Activated effector memory CD4-positive, alpha-beta T cell treated with Interleukin-2 at 50 U/mL for 16 hours (primary cell): ENCODE results near the gene PLCL1.
"Not testable (repeated sequence)": the region's sequence is repeated elsewhere in the genome, so short reads cannot be mapped to it uniquely, and the experiment has no call there.

Source experiments
- DNase-seq: peaks from one replicate; pipeline ENCODE4 v3.0.0-alpha.2; 2020

PLCL1 gene

DNA sequence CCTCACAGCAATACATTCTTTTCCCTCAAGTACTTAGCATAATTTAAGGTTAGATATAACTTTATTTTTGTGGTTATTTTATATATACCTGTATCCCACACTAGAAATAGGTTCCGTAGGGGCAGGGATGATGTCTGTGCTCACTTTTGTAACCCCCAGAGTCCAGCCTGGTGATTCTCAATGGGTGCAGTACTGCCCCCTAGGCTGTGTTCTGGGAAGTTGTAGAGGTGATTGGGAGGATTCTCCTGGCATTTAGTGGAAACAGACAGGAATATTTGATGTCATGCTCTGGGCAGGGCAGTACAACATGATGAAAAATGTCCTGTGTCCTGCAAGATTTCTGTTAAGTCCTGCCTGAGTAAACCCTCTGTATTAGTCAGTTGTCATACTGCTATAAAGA is 333.3 kb downstream of the PLCL1 start:
- no peak for DNase-seq

DNA sequence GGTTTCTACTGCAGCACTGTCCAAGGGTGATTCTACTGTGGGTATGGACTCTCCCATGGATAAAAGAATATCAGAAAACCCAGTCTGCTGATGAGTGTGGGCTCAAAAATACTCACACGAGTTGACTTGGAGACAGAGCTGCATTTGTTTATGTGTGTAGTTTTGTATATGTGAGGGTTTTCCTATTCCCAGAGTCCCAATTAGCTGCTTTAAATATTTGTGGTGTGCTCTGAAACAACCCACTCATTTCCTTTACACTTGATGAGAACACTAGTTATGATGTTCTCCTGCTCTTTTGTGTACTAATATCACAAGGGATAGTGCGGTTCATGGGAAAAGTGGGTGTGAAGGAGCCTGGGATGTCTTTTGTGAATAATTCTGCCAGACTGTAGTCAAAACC is 337.3 kb downstream of the PLCL1 start:
- no peak for DNase-seq

DNA sequence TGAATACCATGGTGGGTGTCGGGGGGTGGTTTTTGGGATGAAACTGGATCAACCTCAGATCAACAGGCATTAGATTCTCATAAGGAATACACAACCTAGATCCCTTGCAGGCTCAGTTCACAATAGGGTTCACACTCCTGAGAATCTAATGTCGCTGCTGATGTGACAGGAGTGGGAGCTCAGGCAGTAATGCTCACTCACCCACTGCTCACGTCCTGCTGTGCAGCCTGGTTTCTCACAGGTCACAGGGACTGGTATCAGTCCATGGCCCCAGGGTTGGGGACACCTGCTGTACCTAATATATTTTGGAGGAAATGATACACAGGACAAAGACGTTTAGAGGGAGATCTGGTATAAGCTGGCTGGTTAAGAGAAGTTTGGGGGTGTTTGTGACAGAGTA is 338.8 kb downstream of the PLCL1 start:
- no peak for DNase-seq

DNA sequence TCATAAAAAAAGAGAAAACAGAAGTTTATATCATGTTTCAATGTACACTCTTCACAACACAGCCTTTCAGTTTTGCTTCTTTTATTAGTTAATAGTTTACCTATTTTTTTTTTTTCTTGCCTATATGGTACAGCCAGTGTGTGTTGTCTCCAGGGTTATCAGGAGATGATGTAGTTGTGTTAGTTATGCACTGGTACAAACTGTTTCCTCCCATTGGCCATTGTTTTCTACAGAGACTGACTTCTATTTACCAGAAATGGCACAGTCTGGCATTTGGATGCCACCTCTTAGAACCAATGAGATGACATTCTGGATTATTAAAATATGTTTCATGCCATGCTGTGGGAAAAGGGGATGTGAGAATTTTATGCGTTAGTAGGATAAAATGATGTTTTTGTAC is 339.4 kb downstream of the PLCL1 start:
- DNase-seq = no peak

DNA sequence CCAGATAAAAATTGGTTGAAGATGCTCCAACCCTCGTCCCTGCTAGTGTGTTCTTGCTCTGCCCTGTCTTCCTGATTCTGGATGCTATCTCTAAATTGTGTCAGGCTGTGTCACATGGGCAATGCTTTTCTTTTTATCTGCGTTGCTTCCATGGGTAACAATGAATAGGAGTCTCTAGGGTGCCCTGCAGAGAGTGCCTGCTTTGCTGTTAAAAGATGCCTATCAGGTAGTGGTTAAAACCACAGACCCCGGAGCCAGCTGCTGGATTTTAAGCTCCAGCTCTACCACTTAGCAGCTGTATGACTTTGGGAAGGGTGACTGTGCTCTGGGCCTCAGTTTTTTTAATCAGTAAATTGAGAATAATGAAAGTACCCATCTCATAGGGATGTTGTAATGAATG is 340.3 kb downstream of the PLCL1 start:
- DNase-seq = no peak

DNA sequence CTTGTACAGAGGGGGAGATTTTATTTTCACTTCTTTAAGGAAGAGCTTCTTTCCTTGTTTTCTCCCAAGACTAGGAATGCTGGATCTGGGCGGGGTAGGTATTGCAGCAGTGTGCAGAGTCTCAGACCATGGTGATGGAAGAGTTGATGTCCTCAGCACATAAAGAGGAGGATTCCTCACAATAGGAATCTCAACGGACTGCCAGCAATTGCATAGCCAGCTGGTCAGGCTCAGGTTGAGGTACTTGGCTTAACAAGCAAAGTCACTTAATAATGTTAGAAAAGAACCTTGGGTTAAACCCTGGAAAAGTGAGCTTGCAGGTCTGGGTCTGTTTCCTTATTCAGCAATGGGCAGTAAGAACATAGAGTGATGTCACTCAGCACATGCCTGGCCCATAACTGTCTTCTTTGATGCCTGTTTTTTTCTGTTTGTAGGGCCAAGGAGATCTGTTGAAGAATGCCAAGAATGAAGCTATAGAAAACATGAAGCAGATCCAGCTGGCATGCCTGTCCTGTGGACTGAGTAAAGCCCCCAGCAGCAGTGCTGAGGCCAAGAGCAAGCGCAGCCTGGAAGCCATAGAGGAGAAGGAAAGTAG is 342.1 kb downstream of the PLCL1 start:
- no peak for DNase-seq

DNA sequence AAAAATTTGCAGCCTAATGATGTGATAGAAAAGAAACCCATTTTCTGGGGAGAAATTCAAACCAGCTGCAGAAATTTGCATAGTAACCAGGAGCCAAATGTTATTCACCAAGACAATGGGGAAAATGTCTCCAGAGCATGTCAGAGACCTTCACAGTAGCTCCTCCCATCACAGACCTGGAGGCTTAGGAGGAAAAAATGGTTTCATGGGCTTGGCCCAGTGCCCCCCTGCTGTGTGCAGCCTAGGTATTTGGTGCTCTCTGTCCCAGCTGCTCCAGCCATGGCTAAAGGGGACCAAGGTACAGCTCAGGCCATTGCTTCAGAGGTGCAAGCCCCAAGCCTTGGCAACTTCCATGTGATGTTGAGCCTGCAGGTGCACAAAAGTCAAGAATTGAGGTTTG is 352.9 kb downstream of the PLCL1 start:
- no peak for DNase-seq

DNA sequence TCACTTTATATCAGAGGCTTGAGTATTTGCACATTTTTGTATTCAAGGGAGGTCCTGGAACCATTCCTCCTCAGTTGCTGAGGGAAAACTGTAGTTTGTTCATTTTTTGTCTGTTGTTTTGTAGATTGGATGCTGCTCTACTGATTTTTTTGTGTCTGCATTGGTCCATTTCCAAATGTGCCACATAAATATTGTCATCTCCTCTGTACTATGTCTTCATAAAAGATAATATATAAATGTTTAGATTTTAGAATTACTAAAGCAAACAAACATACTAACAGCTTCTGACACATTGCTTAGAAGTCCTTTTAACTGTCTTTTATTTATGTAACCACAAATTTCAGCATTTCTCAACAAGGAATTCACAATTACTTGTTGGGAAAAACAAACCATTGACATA is 356.8 kb downstream of the PLCL1 start:
- DNase-seq = no peak

DNA sequence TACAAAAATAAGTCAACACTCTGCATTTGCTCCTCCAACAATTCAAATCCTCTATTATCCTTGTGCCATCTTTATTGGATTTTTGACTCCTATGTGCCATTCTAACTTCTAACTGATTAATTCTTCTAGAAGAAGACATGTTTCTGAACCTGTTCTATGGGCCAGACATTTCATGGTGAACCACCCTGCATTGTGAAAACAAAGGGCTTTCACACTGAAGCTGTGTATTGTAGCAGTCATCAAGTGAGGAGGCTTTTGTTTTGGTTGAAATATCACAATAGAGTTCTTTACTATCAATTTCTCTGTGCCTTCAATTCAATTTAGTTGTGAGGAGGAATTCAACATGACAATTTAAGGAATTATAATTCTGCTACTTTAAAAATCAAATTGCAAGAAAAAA is 357.9 kb downstream of the PLCL1 start:
- DNase-seq = no peak

DNA sequence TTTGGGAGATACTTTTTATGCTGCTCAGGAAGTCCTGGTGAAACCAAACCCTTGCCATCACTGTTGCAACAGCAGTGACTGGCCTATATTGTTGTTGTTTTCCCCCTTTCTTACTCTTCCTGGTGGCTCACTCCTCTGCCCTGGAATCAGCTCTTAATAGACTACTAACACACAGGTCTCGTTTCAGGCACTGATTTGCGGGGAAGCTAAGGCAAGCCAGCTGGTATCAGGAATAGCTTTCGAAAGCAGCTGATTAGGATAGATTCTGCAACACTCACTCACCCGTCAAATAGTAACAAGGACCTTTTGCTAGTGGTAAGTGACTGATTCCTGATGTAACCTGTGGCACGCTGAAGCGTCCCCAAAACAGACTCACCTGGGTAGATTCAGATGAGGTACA is 360.4 kb downstream of the PLCL1 start:
- no peak for DNase-seq

DNA sequence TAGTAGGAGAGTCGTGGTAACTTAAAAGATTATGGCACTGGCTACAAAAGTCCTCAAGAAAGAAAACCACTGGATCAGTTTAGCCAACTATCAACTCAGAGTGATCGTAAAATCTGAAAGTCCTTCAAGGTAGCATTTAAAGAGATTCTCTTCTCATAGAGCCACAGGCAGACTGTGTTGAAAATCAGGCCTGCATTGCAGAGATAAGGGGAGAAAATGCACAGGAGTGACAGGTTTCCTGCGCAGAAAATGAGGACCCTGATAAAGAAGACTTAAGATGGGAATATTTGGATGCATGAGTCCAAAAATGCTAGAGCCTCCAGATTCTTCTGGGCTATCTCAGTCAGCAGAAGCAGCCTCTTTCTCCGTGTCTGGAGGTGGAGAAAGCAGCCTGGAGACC is 360.9 kb downstream of the PLCL1 start:
- DNase-seq = no peak

DNA sequence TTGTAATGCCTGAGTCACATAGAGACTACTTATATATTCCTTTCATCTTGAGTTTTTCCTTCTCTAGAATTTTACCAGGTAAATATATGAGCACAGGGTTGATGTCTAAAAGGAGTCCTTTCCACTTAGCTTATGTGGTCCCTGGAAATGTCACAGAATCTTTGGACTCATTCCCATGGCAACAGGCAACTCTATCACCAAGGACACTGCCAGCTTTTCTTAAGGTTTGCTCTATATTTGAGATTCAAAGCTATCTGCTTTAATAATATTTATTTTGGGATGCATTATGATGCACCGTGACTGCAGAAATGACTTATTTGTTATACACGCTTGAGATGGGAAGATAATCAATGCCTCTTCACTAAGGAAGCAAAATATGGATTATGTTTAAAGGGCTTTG is 363.0 kb downstream of the PLCL1 start:
- no peak for DNase-seq

DNA sequence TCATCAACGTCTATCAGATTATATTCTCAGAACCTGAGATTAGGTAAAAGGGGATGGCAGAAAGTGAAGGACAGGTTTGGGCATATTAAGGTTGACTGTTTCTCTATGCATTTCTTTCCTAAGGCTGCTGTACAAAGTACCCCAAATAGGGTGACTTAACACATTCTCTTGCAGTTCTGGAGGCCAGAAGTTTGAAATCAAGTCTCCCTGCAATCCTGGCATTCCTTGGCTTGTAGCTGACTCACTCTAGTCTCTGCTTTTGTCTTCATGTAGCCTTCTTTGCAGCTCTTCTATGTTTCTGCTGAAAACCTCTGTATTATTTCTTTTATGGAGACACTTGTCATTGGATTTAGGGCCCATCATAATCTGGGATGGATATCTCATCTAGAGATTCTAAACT is 364.3 kb downstream of the PLCL1 start:
- DNase-seq = no peak

DNA sequence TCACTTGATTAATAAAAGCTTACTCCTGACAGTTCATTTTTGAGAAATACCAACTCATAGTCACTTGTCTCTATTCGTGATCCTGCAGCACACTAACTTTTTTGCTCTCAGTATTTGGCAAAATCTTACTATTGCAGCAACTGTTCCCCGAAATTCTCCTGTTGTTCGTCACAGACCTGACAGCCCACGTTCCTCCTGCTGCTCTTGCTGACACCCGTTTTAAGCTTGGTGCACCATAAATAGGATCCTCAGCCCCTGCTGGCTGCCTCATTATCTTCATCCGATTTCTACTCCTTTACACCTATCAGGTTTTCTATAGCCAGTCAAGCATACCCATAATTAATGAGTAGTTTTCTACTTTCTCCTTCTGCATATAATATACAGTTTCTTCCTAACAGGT is 368.8 kb downstream of the PLCL1 start:
- DNase-seq = no peak

DNA sequence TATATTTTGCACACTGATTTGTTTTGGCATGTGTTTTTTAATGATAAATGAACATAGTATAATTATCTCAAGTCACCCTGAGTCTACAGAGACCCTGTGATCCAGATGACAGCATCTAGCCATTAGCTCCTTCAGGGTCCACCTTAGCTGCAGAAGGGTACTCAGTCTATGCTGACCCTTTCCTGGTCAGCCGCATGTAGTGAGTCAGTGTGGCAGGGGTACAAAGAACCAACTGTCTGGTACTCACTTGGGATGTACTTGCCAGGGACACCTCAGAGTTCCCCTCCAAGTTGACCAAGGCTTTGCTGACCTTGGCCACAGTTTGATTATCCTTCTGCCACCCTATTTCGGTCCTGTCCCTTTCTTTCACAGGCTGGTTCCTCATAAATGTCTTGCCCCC is 369.5 kb downstream of the PLCL1 start:
- DNase-seq = no peak

DNA sequence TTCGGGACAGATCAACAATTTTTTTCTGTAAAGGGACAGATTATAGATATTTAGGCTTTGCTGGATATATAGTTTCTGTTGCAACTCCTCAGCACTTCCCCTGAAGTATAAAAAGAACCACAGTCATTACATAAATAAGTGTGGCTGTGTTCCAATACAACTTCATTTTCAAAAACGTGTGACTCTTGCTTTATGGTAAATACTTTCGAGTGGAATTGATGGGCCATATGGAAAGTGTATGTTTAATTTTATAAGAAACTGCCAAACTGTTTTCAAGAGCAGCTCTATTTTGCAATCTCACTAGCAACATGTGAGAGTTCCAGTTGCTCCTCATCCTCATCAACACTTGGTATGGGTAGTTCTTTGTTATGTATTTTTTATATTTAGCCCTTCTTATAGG is 370.9 kb downstream of the PLCL1 start:
- no peak for DNase-seq

DNA sequence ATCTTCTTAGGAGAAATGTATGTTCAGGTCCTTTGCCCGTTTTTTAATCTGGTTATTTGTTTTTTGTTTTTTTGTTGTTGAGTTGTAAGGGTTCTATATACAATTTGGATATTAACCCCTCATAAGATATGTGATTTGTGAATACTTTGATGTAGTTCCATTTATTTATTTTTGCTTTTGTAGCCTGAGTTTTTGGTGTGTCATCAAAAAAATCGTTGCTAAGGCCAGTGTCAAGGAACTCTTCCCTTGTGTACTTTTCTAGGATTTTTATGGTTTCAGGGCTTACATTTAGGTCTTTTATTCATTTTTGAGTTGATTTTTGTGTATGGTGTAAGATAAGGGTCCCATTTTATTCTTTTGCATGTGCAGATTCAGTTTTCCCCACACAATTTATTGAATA is 372.6 kb downstream of the PLCL1 start:
- no peak for DNase-seq

DNA sequence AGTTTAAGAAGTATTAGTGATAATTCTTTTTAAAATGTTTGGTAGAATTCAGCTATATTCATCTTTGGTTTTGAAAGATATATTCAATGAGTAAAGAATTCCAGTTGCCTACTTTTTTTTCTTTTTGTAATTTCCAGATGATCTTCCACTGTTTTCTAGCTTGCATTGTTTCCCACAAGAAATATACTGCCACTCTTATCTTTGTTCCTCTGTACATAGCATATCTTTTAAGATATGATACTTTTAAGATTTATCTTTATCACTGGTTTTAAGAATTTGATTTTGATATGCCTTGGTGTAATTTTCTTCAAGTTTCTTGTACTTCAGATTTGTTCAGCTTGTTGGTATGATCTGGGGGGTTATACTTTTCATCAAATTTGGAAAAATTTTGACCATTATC is 374.4 kb downstream of the PLCL1 start:
- DNase-seq = no peak

DNA sequence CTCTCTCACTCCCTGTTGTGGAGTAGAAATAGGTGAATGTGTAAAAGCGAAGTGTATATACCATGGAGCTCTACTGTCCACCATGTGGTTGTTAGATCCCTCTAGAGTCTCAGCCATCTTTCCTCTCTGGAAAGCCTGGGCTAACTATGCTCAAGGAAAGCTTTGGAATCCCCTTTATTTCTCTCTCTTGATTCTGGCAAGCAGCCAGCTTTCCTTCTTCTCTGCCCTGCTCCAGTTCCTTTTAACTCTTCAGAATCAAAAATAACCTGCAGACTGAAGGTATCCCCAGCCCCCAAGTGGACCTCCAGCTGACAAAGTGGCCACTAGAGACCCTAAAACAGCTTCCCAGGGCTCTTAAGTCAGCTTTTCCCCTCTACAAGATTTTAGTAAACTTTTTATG is 381.9 kb downstream of the PLCL1 start:
- no peak for DNase-seq

DNA sequence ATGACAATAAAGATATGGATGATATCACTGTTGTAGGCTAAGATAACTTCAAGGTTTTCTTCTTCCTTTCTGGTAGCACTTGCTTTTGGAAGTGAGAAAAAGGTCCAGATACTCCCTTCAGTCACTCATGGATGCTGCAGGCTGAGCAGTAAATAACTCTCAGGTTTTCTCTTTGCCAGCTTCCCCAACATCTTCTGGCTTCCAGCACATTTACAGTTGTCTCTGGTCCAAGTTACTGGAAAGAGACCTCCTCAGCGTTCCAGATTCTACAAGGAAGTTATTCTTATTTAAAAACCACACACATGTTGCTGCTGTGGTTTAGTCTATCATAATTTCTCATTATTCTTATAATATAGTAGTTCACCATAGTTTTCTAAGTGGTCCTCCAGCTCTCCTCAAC is 383.4 kb downstream of the PLCL1 start:
- DNase-seq = no peak

DNA sequence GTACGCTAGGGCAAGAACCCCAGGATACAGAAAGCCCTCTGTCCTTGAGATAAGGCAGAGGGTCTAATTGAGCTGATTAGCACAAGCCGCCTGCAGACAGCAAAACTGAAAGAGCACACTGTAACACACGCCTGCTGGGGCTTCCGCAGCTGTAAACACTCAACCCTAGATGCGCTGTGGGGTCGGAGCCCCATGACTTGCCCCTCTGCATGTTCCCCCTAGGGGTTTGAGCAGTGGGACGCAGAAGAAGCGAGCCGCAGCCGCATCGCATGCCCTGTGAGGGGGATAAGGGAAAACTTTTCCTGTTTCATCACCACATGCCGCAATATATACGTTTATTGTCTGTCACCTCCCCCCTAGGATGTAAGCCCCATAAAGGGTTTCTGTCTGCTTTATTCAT is 384.6 kb downstream of the PLCL1 start:
- no peak for DNase-seq

DNA sequence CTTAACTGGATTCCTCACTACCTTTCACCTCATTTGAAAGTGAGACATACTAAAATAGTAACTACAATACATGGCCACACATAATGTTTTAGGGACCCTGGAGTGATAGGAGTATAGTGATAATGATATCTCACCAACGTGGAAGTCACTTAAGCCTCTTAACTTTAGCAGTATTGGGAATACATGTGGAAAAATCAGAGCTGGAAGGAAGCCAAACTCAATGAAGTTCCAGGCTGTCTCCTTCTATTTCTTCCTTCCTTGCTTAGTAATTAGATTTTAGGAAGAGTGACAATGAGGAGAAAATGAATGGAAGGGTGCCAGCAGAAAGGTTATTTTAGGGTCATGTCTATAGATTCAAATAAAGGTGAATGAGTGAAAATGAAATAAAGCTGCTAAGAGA is 387.3 kb downstream of the PLCL1 start:
- no peak for DNase-seq

DNA sequence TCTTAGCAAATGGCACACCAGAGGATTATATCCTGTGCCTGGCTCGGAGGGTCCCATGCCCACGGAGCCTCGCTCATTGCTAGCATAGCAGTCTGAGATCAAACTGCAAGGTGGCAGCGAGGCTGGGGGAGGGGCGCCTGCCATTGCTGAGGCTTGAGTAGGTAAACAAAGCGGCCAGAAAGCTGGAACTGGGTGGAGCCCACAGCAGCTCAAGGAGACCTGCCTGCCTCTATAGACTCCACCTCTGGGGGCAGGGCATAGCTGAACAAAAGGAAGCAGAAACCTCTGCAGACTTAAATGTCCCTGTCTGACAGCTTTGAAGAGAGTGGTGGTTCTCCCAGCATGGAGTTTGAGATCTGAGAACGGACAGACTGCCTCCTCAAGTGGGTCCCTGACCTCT is 392.2 kb downstream of the PLCL1 start:
- not testable (repeated sequence) for DNase-seq
